Measurements from ENCODE around the gene CALML4.
A peak's percentile ranks its signal among the peaks of the same experiment; 100 is the strongest.
"Not testable (repeated sequence)": the region's sequence is repeated elsewhere in the genome, so short reads cannot be mapped to it uniquely, and the experiment has no call there.

The CALML4 gene

DNA sequence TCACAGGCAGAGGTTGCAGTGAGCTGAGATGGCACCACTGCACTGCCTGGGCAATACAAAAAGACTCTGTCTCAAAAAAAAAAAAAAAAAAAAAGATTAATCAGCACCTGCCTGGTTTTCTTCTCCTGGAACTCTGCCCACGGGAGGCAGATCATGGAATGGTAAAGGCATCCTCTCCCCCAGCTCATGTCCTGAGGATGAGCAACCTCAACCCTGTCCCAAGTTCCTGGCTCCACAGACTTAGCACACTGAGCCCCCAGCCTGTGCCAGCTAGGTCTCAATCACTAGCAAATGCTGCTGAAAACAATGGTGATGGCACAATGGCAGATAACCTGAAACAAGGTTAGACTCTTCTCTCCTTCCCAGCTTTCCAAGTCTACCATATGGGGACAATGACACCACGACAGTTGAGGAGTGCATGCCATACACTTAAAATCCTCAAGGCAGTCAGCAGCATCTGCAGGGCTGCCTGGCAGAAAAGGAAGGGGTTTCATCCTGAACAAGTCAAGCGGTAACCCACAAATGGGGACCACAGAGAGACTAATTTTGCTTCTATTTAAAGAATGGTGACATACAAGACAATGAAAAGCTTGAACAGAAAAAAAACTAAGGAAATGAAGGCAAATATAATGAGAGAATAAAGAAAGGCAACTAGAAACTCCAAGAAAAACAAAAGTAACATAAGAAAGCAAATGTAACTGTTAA, 19.6 kb upstream of the CALML4 start:
- no peak for DNase-seq

DNA sequence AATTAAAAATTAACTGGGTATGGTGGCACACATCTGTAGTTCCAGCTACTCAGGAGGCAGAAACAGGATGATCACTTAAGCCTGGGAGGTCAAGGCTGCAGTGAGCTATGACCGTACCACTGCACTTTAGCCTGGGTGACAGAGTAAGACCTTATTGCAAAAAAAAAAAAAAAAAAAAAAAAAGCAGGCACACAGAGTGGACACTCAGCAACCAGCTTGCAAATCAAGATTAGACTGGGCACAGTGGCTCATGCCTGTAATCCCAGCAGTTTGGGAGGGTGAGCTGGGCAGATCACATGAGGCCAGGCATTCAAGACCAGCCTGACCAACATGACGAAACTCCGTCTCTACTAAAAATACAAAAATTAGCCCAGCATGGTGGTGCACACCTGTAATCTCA, 19.0 kb upstream of the CALML4 start:
- no peak for DNase-seq

DNA sequence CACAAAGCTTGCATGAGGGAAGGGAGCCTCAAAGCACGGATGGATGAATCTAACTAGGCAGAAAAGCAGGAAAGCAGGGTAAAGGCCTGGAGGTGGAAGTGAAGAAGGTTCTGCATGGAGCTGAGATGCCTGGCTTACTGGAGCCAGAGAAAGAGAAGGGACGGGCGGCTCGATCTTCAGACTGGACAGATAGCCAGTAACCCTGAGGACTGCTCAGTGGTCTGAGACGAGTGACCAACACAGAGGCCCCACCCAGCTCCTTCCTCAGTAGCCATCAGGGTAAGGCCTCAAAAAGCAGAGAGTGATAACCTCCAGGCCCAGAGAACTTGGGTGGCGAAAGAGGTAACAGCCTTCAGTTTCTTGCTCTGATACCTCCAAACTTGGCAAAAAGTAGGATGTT, 18.0 kb upstream of the CALML4 start:
- DNase-seq, result no peak

DNA sequence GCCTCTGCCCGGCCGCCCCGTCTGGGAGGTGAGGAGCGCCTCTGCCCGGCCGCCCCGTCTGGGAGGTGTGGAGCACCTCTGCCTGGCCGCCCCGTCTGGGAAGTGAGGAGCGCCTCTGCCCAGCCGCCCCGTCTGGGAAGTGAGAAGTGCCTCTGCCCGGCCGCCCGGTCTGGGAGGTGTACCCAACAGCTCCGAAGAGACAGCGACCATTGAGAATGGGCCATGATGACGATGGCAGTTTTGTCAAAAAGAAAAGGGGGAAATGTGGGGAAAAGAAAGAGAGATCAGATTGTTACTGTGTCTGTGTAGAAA, 17.3 kb upstream of the CALML4 start:
- not testable (repeated sequence) for DNase-seq

DNA sequence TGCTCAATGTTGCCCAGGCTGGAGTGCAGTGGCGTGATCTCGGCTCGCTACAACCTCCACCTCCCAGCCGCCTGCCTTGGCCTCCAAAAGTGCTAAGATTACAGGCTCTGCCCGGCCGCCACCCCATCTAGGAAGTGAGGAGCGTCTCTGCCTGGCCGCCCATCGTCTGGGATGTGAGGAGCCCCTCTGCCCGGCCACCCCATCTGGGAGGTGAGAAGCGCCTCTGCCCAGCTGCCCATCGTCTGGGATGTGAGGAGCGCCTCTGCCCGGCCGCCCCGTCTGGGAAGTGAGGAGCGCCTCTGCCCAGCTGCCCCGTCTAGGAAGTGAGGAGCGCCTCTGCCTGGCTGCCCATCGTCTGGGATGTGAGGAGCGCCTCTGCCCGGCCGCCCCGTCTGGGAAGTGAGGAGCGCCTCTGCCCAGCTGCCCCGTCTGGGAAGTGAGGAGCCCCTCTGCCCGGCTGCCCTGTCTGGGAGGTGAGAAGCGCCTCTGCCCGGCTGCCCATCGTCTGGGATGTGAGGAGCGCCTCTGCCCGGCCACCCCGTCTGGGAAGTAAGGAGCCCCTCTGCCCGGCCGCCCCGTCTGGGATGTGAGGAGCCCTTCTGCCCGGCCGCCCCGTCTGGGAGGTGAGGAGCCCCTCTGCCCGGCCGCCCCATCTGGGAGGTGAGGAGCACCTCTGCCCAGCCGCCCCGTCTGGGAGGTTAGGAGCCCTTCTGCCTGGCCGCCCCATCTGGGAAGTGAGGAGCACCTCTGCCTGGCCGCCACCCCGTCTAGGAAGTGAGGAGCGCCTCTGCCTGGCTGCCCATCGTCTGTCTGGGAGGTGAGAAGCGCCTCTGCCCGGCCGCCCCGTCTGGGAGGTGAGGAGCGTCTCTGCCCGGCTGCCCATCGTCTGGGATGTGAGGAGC, 16.6 kb upstream of the CALML4 start:
- DNase-seq, result not testable (repeated sequence)

DNA sequence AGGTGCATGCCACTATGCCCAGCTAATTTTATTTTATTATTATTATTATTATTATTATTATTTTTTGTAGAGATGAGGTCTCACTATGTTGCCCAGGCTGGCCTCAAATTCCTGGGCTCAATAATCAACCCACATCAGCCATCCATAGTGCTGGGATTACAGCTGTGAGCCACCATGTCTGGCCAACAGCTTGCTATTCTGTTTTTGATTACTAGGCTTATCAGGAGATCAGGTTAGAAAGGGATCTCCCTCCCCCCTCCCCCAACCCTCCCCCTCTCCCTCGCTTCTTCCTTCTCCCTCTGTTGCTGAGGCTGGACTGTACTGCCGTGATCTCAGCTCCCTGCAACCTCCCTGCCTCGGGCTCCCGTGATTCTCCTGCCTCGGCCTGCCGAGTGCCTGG, 15.8 kb upstream of the CALML4 start:
- DNase-seq, result no peak

DNA sequence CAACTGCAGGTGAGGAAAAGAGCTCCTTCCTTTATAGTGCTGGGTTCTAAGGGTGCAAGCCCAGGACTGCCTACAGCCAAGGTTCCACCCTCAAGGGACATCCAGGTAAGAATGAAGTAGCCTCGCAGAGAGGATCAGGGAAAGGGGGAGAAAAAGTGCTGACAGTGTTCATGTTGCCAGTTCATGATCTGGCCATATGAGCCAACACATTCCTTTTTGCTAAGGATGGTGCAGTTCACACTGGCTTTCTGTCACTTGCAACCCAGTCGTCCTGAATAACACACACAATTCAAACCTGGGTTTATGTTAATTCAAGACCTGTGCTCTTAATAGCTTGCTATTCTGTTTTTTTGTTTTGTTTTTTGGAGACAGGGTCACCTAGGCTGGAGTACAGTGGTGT, 15.4 kb upstream of the CALML4 start:
- DNase-seq, result no peak

DNA sequence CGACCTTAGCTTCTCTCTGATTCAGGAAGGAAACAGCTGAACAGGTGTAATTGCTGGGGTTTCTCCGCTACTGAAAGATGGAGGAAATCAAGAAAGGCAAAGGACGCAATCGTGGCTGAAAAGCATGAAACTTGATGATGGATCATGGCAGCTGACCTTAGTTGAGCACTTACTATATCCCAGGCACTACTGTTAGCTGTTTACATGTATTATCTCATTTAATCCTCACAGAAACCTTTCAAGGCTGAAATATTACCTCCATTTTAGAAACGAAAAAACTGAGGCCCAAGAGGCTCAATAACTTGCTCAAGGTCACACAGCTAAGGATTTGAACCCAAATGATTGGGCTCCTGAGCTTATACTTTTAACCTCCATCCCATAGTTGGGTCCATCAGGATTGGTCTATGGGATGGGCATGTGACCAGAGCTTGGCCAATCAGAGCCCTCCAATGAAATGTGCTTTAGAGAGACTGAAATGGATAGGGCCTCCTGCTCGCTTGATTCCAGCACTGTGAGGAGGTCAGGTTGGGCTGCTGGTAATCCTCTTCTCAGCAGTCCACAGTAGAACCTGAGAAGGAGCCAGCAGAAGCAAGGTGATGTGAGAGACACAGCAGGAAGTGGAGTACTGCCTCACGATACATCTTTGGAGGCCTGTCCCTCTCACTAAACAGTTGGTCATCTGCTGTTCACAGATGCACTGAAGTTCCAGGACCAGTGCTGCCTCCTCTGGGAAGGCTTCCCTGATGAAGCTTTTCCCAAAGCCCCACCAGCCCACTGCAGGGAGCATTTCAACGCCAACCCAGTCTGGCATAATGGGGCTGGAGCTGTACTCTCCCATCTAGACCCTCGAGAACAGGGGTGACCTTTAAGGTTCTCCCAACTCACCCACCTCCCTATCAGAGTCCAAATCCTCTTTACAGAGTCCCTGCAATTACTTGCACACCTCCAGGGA, 14.0 kb upstream of the CALML4 start:
- no peak for DNase-seq

DNA sequence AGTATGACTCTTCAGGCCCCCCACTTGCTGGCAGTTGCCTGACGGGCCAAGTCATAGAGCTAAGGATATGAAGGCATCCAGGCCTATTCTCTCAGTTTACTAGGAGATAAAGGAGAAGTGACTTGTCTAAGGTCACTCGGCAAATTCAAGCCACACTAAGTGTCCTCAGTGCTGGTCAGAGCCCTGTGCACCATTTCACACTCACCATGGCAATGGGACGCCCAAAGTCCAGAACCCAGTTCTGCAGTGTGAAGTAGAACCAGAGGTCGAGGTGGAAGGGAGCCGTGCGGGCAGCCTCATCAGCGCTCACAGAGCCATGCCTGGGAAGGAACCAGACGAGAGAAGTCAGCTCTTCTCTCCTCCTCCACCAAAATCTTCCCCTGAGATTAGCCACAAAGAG, 13.2 kb upstream of the CALML4 start:
- no peak for DNase-seq

DNA sequence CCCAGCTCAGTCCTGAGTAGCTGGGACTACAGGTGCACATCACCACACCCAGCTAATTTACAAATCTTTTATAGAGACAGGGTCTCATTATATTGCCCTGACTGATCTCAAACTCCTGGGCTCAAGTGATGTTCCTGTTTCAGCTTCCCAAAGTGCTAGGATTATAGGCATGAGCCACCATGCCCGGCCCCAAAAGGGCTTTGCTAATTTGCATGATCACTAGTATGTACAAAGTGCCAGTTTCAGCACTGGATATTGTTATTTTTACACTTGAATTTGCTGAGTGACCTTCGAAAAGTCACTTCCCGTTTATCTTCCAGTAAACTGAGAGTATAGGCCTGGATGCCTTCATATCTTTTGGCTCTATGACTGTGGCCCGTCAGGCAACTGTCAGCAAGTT, 12.2 kb upstream of the CALML4 start:
- no peak for DNase-seq

DNA sequence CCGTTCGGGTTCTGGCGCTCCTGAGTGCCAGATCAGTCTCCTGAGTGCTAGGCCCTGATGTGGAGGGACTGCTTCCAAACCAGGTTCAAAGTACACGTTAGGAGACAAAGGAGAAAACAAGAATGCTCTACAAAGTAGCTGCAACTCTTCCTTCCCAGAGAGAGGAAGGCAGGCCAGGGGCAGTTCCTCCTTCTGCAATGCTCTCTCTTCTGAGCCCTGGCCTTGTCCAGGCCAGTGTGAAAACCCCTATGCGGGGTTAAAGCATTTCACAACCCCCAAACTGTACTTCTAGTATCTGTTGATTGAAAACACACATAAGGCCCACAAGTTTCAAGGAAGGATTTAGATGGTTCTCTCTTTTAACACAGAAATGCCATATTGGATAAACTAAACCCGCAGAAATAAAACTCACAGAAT, 9.7 kb upstream of the CALML4 start:
- no peak for DNase-seq

DNA sequence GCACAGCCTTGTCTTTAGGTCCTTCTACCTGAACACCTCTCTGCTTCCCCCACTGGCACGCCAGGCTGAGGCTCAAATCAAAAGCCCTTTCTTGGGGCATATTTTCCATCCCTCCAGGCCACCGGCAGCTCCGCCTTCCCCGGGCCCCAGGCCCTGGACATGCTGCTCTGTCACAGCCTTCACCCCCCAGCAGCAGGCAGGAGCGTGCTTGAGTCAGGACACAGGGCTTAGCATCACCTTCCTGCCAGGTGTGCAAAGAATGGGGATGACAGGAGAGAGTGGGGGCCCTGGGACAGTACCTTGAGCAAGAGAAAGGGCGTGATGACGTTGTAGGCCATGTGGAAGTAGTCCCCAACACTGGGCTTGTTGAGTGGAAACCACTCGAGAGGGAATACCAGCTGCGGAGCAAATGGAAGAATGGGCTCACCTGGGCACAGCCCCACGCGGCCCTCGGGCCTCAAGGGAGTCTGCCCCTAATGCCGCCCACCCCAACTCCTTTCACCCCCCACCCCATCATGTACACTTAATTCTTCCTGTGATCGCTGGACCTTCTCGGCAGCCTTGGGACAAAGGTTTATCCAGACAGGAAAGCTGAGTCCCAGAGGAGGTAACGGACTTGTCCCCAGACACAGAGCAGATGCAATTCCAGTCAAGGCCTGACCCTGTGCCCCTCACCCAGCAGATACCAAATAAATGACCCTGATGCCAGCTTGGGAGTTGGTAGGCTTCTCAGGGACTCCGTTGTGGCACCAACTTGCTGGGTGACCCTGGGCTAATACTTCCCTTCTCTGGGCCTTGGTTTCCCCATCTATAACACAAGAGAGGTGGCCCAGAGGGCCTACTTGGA, 9.1 kb upstream of the CALML4 start:
- DNase-seq, result no peak

DNA sequence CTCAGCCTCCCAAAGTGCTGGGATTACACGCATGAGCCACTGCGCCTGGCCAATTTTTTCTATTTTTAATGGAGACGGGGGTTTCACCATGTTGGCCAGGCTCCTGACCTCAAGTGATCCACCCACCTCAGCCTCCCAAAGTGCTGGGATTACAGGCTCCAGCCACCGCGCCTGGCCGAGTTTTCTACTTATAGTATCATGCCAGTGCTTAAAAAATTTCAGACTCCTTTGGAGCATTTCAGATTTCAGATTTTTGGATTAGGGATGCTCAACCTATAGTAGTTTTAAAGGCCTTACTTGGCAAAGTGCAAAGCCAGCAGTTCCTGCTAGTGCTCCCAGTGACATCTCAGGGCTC, 8.3 kb upstream of the CALML4 start:
- DNase-seq, result not testable (repeated sequence)

DNA sequence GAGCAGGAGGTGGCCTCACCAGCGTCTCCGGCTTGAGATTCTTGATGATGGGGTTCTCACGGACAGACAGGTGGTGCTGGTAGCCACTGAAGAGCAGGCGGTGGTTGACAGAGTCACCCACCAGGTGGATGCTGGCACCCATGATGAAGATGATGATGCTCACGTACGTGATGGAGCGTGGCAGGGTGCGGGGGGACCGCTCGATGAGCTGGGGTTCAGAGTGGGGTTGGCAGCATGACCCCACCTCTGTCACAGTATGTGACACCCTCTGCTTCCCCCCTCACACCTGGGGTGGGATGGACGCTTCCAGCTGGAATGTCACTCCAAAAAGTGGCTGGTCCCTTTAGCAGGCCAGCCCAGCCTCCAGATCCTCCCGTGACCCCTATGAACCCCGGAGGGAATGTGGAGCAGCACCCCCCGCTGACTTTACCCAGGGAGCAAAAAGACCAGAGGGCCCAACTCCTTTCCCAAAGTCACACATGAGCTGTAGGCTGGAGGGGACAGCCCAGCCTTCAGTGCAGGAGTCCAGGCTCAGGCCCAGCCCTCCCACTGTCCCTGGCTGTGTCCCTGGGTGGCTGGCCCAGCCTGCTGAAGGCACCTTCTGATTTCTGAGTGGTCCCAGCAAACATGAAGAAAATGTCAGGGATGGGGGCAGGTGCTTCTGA, 6.7 kb upstream of the CALML4 start:
- DNase-seq, result no peak

DNA sequence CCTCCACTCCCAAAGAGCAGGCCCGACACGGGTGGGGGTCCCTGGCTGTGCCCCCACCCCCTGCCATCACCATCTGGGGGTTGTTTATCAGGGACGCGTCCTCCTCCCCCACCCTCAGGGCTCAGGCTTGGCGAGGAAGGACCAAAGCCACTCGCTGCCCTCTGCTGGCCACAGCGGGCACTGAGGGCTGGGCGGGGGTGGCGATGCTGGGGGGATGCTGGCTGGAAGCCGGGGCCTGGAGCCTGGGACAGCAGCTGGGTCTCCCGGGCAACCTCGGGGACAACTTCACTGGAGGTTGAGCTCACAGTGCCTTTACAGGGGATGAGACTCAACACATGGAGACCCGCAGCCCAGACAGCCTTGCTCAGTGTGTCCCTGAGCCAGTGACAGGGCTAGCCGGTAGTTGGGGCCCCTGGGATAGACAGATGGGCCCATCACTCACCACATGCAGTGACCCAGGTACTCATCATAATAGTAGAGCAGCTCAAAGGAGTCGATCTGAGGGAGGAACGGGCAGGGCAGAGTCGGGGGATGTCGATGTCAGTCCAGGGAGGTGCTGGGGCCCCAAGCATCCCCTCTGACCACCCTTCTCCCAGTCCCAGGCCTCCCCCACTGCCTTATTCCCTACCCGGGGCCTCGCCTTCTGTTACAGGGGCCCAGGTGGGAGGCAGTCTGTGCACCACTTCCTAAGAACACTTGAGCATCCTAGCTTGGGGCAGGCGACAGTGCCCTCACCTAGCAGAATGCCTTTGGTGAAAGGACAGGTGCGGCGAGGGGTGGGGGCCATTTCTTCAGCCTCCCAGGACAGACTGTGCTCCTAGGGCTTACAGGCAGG, 5.9 kb upstream of the CALML4 start:
- peak; percentile 57 for DNase-seq

DNA sequence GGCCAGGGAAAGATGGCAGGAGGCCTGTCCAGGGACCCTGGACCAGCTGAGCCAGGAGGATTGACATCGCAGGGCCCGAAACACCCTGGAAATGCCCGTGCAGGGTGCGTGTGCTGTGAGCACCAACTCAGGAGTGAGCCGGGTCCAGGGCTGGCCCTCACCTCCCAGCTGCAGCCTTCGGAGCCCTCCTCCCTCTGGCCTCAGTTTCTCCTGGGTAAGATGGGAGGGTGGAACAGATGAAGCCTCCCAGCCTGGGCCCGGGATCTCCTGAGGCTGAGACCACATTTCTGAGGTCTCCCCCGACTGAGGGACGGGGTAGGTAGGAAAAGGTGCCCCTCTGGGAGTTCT, 5.3 kb upstream of the CALML4 start:
- DNase-seq, result no peak

DNA sequence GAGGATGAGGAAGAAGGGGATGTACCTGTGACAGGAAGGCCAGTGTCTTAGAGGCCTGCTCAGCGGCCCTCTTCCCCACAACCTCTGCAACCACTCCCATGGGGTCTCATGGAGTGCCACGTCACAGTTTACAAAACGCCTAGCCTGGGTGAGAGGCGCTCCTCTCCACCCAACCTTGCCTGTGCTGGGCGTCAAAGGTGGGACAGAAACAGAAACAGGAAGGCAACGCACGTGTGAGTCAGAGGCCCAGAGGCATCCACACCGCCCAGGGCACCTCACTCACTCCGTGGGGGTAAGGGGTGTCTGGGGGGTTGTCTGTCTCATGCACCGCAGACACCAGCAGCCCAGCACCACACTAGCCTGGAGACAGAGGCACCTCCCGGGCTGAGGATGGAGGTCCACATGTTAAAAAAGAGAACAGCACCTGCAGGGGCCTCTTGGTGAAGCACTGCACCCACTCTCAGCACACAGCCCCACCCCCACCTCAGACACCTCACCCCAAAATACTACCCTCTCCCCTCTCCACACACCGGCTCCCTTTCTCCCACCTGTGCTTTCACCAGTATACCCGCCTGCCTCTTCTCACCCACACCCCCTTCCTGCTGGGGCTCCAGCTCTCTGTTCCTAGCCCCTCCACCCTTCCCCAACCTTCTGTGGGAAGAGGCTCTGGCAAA, 4.7 kb upstream of the CALML4 start:
- DNase-seq, result peak; percentile 39

DNA sequence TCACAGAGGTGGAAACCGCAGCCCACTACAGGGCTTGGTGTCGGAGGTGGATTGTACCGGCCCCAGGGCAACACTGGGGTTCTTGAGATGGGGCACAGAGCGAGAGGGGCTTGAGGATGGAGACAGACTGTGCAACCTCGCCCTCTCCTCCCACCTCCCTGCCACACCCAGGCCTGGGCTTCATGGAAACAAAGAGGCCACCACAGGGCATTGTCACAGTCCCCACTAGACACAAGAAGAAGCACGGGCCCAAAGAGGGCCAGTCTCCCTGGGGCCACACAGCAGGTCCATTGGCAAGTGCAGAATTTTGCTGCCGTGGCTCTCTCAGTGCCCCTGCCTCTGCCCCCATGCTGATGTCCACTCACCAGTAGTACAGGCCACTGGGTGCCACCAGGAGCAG, 4.1 kb upstream of the CALML4 start:
- no peak for DNase-seq

DNA sequence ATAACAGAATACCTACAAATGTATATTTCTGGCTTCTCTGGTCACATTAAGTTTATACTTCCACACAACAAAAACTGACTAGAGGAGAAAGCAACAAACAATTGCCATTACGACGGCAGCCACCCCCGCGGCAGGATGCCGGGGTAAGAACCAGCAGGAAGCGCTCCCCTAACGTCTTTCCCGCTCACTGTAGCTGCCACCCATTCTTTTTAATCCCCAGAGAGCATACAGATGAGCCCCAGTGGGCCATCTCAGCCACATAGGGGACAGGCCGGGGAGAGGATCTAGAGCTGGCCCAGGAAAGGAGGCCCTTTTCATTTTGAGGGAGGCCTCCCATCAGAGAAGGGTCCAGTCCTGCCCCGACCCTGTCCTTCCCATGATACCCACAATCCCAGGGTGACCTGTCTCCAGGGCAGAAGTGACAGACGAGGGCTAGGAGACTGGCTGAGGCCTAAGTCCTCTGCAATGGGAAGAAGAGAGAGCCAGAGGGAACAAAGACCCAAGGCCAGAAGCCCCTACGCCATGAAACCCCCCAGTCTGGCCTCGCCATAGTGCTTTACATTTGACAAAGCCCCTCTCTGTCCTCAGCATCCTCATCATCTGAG, 3.6 kb upstream of the CALML4 start:
- peak; percentile 27 for DNase-seq

DNA sequence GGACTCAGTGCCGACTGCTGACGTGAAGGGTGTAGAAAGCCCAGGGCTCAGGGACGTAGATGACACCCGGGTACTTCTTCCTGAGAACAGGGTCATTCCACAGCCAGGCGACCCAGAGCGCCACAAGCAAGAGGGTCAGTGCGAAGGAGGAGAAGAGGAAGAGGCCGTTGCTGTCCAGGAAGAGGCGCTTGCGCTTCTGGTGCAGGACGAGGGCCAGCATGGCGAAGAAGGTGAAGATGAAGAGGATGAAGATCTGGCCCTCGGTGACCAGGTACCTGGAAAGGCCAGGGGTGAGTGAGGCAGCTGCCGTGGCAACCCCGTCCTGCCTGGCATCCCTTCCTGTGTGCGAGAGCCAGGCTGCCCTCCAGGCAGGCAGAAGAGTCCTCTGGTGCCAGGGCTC, 3.0 kb upstream of the CALML4 start:
- DNase-seq, result no peak

All from activated CD4-positive, alpha-beta T cell treated with anti-CD3 and anti-CD28 coated beads, Interleukin-2, Interleukin-6, amounts not matched to agents 100 ng/mL and 50 ng/mL, durations not matched to agents 16 hours and 8 hours (primary cell).